GM18517 (cell line): ENCODE data around the gene PDE4B.
A peak's percentile ranks its signal among the peaks of the same experiment; 100 is the strongest.
"Not testable (repeated sequence)": the region's sequence is repeated elsewhere in the genome, so short reads cannot be mapped to it uniquely, and the experiment has no call there.

Experiments
- ATAC-seq: cut with Tn5 transposase; IDR thresholded peaks from one replicate; pipeline ENCODE4 v1.9.1; 2021; ENCODE audit warnings: mild to moderate bottlenecking, moderate library complexity; ENCODE audit not compliant: unreplicated experiment

PDE4B gene

GRCh38 chr1:65813956-65814355 is 21.3 kb downstream of the PDE4B start:
- ATAC-seq, result no peak

DNA sequence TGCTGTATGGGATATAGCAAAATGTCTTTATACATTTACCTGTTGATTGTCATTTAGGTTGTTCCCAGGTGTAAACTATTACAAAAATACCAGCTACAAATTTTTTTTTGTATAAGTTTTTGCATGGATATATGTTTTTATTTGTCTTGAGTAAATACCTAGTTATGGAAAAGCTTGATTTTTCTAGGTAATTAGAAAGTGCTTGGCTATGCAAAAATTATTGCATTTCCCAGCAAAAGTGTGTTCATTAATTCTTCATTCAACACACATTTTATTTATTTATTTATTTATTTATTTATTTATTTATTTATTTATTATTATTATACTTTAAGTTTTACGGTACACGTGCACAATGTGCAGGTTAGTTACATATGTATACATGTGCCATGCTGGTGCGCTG is 22.1 kb downstream of the PDE4B start:
- ATAC-seq, result no peak

GRCh38 chr1:65817891-65818290 is 25.2 kb downstream of the PDE4B start:
- ATAC-seq, result no peak

DNA sequence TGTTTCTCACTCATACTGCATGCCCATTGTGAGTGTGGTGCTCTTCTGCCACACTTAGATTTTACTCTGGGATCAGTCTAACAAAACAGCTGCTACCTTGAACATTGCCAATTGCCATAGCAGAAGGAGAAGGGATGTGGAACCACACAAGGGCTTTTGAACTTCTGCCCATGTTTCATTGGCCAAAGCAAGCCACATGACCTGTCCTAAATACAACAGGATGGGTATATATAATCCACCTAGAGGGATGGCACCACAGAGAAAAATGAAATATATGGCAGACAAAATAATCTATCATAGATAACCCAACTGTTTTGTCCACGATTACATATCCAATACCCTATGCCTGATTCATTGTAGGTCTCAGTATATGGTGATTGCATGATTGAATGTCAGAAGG is 26.3 kb downstream of the PDE4B start:
- no peak for ATAC-seq

DNA sequence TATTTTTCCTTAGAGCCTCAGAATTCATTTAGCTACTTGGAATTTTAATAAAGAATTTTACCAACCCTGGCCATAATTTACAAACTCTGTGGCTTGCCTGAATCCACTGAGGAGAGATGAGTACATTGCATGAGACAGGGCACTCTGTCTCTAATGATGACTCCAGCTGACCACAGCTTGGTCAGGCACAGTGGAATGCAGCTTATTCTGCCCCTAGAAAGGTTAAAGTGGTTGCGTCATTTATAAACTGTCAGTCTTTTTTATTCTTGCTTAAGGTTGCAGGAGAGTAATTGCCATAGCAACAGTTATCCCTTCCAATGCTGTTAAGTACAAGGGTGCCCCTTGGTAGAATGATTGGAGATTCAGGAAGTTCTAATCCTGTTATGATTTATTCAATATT is 28.3 kb downstream of the PDE4B start:
- no peak for ATAC-seq

DNA sequence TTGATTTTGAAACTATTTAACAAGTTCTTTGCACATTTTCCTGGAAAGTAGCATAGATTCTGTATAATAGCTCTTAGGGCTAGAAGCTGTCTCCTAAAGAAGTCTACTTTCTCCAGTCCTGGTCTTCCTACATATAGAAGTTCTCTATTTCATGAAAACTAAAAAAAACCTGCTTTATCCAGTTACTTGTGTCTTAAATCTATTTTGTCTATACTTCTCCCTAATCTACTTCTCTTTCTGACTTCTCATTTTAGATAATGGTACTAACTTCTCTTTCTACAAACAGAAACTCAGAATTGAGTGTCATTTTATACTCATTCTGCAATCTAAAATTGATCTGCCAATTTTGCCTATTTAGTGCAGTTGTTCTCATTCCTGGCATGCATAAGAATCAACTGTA is 28.7 kb downstream of the PDE4B start:
- no peak for ATAC-seq

GRCh38 chr1:65824103-65824502 is 31.4 kb downstream of the PDE4B start:
- ATAC-seq, result no peak

DNA sequence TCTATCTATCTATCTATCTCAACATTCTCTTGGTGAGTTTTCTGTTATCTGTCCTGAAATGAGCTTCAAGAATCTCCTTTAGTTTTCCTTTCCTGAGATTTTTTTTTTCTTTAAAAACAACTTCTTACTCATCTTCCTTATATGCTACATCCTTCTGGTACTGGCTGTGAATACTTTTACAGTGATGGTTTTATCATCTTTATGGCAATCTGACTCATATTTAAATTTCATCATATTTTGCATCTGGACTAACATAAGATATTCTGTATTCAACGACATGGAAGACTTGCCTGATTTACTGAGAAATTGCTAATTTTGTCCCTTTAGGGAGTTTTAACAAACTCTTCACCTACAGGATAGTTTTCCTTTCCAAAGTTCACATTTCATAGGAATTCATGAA is 33.0 kb downstream of the PDE4B start:
- no peak for ATAC-seq

GRCh38 chr1:65826782-65827181 is 34.1 kb downstream of the PDE4B start:
- ATAC-seq, result no peak

DNA sequence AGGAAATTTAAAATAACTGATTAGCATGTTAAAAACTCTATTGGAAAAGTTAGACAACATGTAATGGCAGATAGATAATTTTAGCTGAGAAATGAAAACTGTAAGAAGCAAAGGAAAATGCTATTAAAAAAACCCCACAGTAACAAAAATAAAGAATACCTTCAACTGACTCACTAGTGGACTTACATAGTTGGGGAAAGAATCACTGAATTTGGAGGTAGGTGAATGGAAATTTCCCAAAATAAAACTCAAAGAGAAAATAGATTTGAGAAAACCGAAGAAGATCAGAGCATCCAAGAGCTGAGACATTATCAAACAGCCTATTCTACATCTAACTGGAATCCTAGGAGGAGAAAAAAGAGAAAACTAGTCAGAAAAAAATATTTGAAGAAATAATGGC is 34.7 kb downstream of the PDE4B start:
- no peak for ATAC-seq

DNA sequence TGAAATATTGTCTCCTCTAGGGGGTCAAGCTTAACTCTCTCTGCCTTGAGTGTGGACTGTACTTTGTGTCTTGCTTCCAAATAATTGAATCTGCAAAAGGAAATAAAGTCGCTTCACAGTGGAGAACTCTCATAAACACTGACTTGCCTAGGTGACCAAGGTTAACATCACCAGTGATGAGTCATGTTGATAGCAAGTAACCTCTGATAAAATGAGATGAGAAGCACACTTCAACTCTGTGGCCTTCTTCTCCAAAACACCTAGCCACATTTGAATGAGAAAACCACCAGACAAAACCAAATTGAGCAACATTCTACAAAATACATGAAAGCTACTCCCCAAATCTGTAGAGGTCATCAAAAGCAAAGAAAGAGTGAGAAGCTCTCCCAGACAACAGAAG is 37.6 kb downstream of the PDE4B start:
- no peak for ATAC-seq

- no peak for ATAC-seq
These were observed 39.6 kb downstream of the PDE4B start for GRCh38 chr1:65832296-65832695.

- no peak for ATAC-seq
These were observed 44.0 kb downstream of the PDE4B start for GRCh38 chr1:65836686-65837085.

DNA sequence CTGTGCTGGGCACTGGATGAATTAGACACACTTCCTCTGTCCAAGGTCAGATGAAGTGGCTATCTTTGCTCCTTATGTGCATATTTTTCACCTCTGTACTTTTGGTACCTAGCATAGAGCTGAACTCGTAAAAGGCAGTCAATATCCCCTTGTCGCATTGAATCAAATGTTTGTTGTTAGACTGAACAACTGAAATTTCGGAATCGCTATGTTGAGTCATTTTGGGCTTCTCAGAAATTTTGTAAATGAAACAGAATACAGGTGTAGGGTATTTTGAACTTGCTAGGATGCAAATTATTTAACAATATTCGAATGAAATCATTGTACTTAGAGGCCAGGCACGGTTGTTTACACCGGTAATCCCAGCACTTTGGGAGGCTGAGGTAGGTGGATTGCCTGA is 48.0 kb downstream of the PDE4B start:
- no peak for ATAC-seq

DNA sequence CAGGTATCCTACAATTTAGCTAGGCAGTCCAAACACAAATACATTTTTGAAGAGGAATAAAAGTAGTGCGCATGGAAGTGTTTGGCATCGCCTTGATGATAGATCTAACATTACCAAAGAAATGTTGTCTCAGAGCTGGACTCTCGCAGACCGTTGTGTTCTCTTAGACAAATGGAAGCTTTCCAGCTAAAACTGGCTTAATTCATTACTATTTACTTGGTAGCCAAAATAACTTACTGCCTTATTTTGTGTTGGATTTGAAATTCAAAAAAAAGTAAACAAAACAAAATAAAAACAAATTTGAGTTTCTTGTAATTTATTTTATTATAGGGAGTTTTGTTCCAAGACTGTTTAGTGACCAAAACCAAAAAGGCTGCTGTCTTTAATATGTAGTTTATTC is 51.6 kb downstream of the PDE4B start:
- no peak for ATAC-seq

DNA sequence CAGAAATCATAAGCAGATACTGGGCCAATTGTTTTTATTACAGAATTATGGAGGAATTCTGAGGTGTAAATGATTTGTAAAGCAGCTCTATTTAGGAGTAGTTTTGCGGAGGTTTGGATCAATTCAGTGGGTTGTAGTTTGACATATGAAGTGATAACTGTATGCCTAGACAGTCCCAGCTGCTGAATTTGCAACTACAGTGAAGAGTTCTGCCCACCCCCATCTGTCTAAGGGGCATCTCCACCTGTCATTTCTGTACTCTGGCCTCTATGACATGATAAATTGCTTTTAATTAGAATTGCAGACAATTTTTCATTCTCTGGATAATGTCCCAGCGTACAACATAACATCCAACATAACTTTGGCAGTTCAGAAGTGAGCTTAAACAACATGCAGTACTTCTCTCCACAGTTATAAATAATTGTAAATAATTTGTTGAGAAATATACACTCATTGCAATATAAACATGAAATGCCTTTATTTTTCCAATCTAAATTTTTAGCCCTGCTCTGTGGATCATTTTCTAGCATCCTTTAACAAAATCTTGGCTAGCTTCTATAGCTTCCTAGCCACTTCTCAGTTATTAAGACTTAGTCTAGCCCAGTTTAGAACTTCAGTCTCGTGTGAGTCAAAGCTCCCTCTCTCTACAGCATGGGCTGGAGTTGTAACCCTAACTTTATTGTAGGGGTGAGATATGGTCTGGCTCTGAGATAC is 52.3 kb downstream of the PDE4B start:
- ATAC-seq, result no peak

DNA sequence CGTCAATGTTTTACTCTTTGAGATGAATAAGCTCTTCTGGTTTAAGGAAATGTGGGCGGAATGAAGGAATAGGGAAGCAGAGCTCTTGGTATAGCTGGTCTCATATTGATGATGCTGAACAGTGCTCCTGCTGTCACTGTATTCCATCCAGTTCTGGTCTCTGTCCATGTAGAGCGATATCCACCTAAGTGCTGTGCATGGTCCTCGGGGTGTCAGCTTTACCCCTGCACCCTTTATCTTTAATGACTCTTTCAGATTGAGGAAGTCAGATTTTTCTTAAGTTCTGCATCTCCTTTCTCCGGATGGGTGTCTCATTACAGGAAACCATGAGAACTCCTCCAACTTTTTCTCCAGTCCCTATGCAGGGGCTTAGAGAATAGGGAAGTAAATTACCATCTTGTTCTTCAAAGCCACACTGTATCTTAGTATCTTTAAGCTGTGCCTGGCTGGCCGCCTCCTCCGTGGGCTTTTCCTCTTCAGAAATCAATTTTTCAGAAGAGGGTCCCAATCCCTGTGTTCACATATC is 52.9 kb downstream of the PDE4B start:
- no peak for ATAC-seq

- no peak for ATAC-seq
These were observed 54.2 kb downstream of the PDE4B start for GRCh38 chr1:65846866-65847265.

DNA sequence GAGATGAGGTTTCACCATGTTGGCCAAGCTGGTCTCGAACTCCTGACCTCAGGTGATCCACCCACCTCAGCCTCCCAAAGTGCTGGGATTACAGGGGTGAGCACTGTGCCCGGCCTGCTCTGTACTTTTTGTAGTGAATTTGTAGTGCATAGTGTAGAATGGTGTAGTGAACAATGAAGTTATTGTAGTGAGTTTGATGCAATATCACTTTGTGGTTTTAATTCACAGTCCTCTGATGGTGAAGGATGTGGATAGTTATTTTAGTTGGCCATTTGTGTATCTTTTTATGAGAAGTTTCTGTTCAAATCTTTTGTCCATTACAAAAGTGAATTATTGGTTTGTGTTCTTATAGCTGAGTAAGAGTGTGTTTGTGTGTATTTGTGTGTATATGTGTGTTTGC is 57.6 kb downstream of the PDE4B start:
- ATAC-seq, result no peak

GRCh38 chr1:65856591-65856990 is 63.9 kb downstream of the PDE4B start:
- ATAC-seq, result not testable (repeated sequence)

DNA sequence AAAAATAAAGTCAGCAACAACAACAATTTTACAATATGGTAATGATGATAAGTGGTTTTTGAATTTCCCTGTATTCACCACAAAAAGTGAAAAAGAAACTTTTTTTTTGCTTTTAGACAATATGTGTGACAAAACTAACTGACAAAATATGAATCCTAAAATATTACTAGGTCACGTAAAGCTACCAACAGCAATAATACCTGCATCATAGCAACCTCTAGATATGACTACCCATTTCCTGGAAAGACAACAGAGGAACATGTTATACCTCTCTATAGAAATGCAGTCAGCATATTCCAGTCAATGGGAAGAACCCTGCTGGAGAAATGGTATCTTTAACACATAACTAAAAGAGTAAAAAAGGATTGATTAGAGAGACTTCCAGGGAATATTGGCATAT is 73.7 kb downstream of the PDE4B start:
- ATAC-seq, result peak; percentile 53

GRCh38 chr1:65872301-65872700 is 79.6 kb downstream of the PDE4B start:
- ATAC-seq, result no peak

- not testable (repeated sequence) for ATAC-seq
These were observed 85.6 kb downstream of the PDE4B start for GRCh38 chr1:65878342-65878741.
